Uterus (tissue), 2 donors: ENCODE data around the gene CDC42BPA.

Experiments used
- CTCF ChIP-seq, 4 experiments: fragments of 200-600 bp in 2 of 4; fragments of 450-650 bp in 2 of 4; sonication (generic) in 2 of 4; IDR thresholded peaks; one replicate each; pipeline ENCODE4 v1.5.1; 2016 to 2019; ENCODE audit warnings: antibody characterized with exemption in 4 of 4, mild to moderate bottlenecking in 2 of 4, moderate library complexity in 1 of 4
- POLR2A ChIP-seq, 2 donors: fragments of 450-650 bp; IDR thresholded peaks; one replicate each; pipeline ENCODE4 v1.6.1; 2016; ENCODE audit warnings: antibody characterized with exemption in 2 of 2, mild to moderate bottlenecking in 1 of 2, moderate library complexity in 1 of 2

GRCh38 chr1:227234998-227235405, 83.3 kb downstream of the CDC42BPA start:
- TF ChIP-seq POLR2A (IDR thresholded peaks at IDR 0.05) (no peak), CTCF (IDR thresholded peaks at IDR 0.05) (peak in 3 of 4 experiments; percentile 13 to 44 (median 26))
